Dendritic cell treated with granulocyte-macrophage colony-stimulating factor and Interleukin-4, amounts not matched to agents 40 ng/mL and 50 ng/mL, for 4 days (primary cell): ENCODE results near the gene VAMP1.
A peak's percentile ranks its signal among the peaks of the same experiment; 100 is the strongest.

Experiments used
- H3K27ac Mint-ChIP-seq: one replicate; pipeline ENCODE4 v1.8.0; 2022; ENCODE audit warnings: mild to moderate bottlenecking, mixed read lengths
- H3K27me3 Mint-ChIP-seq: one replicate; pipeline ENCODE4 v1.8.0; 2022; ENCODE audit warnings: mild to moderate bottlenecking, mixed read lengths
- H3K36me3 Mint-ChIP-seq: one replicate; pipeline ENCODE4 v1.8.0; 2022; ENCODE audit warnings: low read depth, mixed read lengths
- H3K4me1 Mint-ChIP-seq: one replicate; pipeline ENCODE4 v1.8.0; 2022; ENCODE audit warnings: low read depth, mixed read lengths
- H3K4me3 Mint-ChIP-seq: one replicate; pipeline ENCODE4 v1.8.0; 2022; ENCODE audit warnings: mild to moderate bottlenecking, moderate library complexity, mixed read lengths
- H3K9me3 Mint-ChIP-seq: one replicate; pipeline ENCODE4 v1.8.0; 2022; ENCODE audit warnings: mixed read lengths
- intact Hi-C: fragments of 100-400 bp; cut with micrococcal nuclease; formaldehyde crosslinking; loops from one replicate; pipeline ENCODE4 v1.15.0; 2022

VAMP1 gene

DNA sequence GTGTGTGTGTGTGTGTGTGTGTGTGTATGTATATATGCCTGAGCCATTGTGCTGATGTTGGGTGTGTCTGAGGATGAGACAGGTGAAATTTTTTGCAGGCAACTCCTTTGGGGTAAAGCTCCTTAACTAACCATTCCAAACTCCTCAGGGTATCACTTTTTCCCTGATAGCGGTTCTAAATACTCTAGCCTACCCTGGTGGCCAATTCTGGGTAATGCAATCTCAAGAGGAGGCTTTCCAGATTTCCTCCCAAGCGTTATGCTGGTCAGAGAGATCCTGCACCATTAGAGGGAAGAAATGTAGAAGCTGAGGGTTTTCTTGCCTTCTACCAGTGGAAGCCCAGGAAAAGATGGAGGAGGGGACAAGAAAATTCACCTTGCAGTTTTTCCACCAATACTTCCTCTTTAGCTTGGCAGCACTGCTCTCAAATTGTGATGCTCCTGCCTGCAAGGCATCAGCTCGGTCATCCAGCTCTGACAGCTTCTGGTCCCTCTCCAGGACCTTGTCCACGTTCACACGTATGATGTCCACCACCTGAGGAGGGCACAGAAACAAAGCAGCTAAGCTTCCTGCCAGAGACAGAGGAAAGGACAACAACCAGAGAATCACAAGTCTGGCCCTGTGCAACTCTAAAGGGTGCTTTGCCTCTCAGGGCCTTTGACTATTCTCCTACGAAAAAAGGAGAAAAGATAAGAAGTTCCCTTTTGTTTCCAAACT, 4.9 kb downstream of the VAMP1 start:
- no peaks in the 10 kb centered on the region for H3K27me3 Mint-ChIP-seq
- no peak overlapping the region for H3K4me3 Mint-ChIP-seq
- intact Hi-C loops = loop anchor here (1.0 kb wide), 1 partner anchor 42 kb away; no protein-coding TSS in a partner anchor
- H3K9me3 Mint-ChIP-seq = no peaks in the 10 kb centered on the region
- peaks cover 88% of the 10 kb centered on the region for H3K4me1 Mint-ChIP-seq
- H3K36me3 Mint-ChIP-seq = peaks cover 78% of the 10 kb centered on the region
- H3K27ac Mint-ChIP-seq = no peak overlapping the region

DNA sequence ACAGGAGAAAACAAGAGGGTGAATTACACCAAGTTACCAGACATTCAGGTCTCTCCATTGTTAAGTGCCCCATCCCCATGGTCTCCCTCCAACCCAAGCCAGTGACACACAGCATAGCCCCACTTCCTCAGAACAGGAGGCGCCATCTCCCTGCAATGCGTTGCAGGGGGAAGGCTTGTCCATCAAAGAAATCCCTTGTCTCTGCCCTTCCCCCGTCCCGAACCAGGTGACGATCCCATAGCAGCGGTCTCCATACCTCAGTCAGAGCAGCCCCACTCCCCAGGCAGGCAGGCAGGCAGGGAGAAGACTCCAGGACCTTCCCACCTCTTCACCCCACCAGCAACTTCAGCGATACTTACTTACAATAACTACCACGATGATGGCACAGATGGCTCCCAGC, 5.9 kb downstream of the VAMP1 start:
- Mint-ChIP-seq H3K27ac (peak overlapping the region; percentile 27), H3K27me3 (no peaks in the 10 kb centered on the region), H3K4me3 (no peak overlapping the region), H3K9me3 (no peaks in the 10 kb centered on the region), H3K4me1 (peaks cover 95% of the 10 kb centered on the region), H3K36me3 (peaks cover 78% of the 10 kb centered on the region)
- intact Hi-C loops = loop anchor here (5.0 kb wide), 1 partner anchor 127 kb away; no protein-coding TSS in a partner anchor

DNA sequence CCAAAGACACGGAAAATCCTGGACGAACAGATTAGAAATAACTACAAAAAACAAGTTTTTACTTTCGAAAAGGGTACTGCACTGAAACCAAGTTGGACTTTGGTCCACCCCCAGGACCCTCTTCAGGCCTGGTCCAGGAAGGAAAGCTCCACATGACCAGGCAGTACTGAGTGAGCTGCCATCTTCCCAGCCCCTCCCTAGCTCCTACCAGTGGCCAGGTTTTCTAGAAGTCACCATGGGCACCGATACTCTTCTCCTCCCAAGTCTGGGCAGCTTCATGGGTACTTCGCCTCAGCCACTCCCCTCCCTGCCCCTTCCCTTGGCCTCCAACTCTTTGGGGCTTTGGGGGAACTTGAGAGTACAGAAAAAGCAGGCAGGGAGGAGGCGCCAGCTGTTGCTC, 6.6 kb downstream of the VAMP1 start:
- H3K36me3 Mint-ChIP-seq = peaks cover 85% of the 10 kb centered on the region
- H3K9me3 Mint-ChIP-seq = no peaks in the 10 kb centered on the region
- no peaks in the 10 kb centered on the region for H3K27me3 Mint-ChIP-seq
- peak overlapping the region; percentile 27 for H3K27ac Mint-ChIP-seq
- H3K4me1 Mint-ChIP-seq = peaks cover 94% of the 10 kb centered on the region
- intact Hi-C loops = loop anchor here (5.0 kb wide), 1 partner anchor 127 kb away; no protein-coding TSS in a partner anchor
- H3K4me3 Mint-ChIP-seq = no peak overlapping the region

DNA sequence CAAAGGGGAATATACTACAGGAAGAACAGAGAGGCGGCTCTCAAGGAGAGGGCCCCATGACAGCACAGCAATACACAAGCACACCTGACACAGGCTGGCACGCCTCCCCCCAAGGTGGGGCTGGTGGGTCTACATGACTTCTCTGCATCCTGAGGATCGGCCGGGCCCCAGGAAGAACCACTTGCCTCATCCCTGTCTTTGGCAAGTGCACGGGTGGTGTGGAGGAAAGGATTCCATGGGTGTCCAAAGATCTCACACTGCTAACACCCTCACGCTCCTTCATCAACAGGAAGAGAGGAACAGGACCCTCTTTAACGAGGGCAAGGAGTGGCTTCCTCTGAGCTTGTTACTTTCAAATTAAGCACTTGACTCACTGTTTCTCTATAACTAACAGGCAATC, 7.3 kb downstream of the VAMP1 start:
- Mint-ChIP-seq H3K4me3 (no peak overlapping the region), H3K27me3 (no peaks in the 10 kb centered on the region), H3K27ac (peak overlapping the region; percentile 89), H3K4me1 (peaks cover 94% of the 10 kb centered on the region), H3K9me3 (no peaks in the 10 kb centered on the region), H3K36me3 (peaks cover 91% of the 10 kb centered on the region)
- intact Hi-C loops = loop anchor here (5.0 kb wide), 1 partner anchor 126 kb away; no protein-coding TSS in a partner anchor

DNA sequence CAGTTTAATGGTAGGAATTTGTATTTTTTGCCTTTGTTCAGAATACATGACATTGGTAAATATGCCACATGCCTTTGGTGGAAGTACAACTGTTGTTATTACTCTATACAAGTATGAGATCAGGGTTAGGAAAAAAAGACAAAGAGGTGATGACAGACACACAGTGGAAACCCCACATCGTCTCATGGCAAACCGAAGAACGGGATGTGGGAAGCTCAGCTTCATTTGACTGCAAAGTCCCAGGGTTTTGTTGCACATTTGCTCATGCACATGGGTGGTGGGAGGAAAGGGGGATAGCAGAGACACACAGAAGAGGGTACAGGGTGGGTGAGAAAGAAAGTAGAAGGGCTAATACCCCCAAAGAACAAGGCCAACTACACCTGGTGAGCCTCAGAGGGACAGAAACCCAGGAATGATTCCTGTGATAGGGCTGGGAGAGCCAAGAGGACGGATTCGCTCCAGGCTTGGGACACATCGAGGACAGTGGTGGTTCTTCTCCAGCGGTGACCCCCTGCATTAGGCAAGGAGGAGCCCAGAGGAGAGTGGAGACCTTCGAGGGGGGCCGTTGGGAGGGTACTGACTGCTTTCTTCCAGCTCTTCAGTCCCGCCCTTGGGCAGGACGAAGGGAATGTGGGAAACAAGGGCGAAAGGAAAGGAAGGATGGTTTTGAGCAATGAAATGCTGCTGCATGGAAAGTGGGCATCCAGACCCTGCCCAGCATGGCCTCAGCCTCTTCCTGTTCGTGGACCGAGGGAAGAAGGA, 8.1 kb downstream of the VAMP1 start:
- Mint-ChIP-seq H3K36me3 (peaks cover 93% of the 10 kb centered on the region), H3K4me3 (peak overlapping the region; percentile 37), H3K27me3 (no peaks in the 10 kb centered on the region), H3K9me3 (no peaks in the 10 kb centered on the region), H3K4me1 (peaks cover 87% of the 10 kb centered on the region), H3K27ac (peak overlapping the region; percentile 89)
- intact Hi-C loops = loop anchor here (1.0 to 5.0 kb wide), 2 partner anchors 10 to 125 kb away; partner anchors contain the start of gene TAPBPL

DNA sequence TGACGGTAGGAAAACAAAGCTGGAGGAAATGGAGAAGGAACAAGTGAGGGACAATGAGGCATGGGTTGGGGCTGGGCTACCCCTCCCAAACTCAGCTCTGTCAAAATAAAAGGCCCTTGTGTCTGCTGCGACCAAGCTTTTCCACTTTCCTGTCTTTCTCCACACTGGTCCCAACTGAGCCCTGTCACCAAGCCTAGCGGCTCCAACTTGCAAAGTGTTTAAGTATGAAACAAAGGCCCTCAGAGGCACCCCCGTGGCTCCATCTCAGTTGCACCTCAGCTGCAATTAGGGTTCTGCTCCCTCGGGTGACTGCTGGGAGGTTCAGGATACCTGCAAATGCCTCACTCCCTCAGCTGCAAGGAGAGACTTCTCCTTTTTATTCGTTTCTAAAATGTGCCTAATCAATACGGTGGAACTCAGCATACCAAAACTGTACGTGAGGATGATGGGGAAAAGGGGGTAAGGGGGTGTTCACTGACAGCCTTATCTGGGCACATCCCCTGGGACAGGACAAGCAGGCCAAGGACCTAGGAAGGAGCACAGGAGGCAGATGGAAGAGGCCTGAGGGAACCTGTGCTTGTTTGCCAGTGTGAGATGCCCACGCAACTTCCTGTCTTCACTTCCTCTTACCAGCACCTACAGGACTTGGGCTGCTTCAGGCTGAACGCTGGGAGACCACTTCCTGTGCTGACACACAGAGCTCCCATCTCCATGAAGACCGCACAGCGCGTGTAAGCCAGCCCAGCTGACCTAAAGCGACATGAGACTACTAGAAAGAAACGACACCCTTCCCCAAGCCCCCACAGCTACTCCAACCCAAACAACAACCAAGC, 8.9 kb downstream of the VAMP1 start:
- H3K9me3 Mint-ChIP-seq = no peaks in the 10 kb centered on the region
- H3K27me3 Mint-ChIP-seq = no peaks in the 10 kb centered on the region
- peaks cover 80% of the 10 kb centered on the region for H3K4me1 Mint-ChIP-seq
- H3K36me3 Mint-ChIP-seq = peaks cover 93% of the 10 kb centered on the region
- H3K4me3 Mint-ChIP-seq = peak overlapping the region; percentile 56
- peak overlapping the region; percentile 89 for H3K27ac Mint-ChIP-seq
- intact Hi-C loops = loop anchor here (1.0 to 5.0 kb wide), 2 partner anchors 9 to 124 kb away; partner anchors contain the start of gene TAPBPL

DNA sequence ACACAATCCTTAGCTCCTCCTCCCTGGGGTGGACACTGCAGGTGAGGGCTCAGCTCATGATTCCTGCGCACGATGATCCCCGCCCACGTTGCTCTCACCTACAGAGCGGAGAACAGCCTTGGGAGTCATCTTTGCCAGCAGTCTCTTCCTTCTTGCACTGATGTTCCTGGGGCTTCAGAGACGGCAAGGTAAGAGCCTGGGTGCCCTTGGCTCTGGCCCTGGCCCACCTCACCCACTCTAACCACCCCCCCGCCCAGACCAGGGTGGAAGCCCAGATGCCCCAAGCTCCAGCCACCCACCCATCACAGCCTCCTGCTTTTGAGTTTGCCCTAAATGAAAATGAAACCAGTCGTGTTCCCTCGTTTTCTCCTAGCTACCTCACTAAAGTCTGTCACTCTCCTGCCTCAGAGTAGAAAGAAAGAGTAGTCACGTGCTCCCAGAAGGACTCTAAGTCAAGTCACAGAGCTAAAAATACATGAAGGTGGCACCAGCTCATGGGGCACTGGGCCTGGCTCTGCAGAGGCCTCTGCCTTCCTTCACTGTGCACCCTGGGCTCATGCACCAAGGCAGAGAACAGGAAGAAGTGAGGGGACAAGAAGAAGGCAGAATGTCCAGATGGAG, 9.6 kb downstream of the VAMP1 start:
- H3K4me3 Mint-ChIP-seq = peak overlapping the region; percentile 56
- intact Hi-C loops = loop anchor here (5.0 kb wide), 1 partner anchor 124 kb away; no protein-coding TSS in a partner anchor
- H3K9me3 Mint-ChIP-seq = no peaks in the 10 kb centered on the region
- H3K27me3 Mint-ChIP-seq = no peaks in the 10 kb centered on the region
- H3K36me3 Mint-ChIP-seq = peaks cover 93% of the 10 kb centered on the region
- peaks cover 72% of the 10 kb centered on the region for H3K4me1 Mint-ChIP-seq
- peak overlapping the region; percentile 89 for H3K27ac Mint-ChIP-seq

DNA sequence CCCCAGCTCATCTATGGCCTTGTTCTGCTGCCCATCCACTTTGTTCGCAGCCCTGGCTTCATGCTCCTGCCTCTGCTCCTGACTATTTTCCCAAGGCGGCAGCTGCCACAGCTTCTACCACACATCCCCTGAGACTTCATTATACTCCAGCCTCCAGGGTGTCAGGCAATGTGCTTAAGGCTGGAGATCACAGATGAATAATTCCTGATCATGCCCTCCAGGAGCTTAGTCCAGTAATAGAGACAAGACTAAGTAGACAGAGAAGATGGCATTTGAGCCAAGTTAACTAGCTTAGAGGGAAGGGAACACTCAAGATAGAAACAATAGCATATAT, 11.5 kb downstream of the VAMP1 start:
- Mint-ChIP-seq H3K4me3 (no peak overlapping the region), H3K4me1 (peaks cover 57% of the 10 kb centered on the region), H3K27me3 (no peaks in the 10 kb centered on the region), H3K9me3 (no peaks in the 10 kb centered on the region), H3K27ac (peak overlapping the region; percentile 61), H3K36me3 (peaks cover 93% of the 10 kb centered on the region)
- intact Hi-C loops = no loop called here

DNA sequence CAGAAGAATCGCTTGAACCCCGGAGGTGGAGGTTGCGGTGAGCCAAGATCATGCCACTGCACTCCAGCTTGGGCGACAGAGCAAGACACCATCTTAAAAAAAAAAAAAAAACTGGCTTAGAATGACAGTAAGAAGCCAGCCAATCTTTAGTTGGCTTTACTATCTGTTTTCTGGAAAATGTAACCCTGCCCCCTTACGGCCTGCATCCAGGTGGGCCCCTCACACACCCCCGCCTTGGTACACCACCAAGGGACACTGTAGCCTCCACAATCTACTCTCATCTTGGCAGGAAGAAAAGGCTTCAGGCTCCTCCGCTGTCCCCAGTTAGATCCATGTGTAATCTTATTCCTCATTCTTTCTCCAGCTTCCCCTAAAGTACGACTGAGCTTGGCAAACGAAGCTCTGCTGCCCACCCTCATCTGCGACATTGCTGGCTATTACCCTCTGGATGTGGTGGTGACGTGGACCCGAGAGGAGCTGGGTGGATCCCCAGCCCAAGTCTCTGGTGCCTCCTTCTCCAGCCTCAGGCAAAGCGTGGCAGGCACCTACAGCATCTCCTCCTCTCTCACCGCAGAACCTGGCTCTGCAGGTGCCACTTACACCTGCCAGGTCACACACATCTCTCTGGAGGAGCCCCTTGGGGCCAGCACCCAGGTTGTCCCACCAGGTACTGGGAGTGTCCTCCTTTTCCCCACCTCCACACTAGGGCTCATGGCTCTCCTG, 12.0 kb downstream of the VAMP1 start:
- Mint-ChIP-seq H3K36me3 (peaks cover 93% of the 10 kb centered on the region), H3K4me3 (no peak overlapping the region), H3K27me3 (no peaks in the 10 kb centered on the region), H3K27ac (peak overlapping the region; percentile 61), H3K4me1 (peaks cover 56% of the 10 kb centered on the region), H3K9me3 (no peaks in the 10 kb centered on the region)
- intact Hi-C loops = no loop called here

DNA sequence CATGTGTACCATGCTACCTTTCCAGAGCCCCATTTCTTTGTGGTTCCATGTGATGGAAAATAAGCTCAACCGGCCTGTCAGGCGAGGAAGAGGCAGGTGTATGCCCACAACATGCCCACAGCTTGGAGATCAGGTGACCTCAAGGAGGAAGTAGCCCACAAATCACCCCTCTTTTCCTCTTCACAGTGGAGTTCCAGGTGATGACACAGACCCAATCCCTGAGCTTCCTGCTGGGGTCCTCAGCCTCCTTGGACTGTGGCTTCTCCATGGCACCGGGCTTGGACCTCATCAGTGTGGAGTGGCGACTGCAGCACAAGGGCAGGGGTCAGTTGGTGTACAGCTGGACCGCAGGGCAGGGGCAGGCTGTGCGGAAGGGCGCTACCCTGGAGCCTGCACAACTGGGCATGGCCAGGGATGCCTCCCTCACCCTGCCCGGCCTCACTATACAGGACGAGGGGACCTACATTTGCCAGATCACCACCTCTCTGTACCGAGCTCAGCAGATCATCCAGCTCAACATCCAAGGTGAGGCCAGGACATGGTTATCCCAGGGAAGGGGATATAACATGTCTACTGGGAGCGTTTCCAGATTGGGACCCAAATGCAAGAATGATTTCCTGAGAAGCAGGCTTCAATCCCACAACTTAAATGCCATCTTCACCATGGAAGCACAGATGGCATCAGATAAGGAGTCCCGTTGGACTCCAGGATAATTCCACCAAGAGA, 13.1 kb downstream of the VAMP1 start:
- intact Hi-C loops = no loop called here
- H3K4me1 Mint-ChIP-seq = peaks cover 56% of the 10 kb centered on the region
- no peaks in the 10 kb centered on the region for H3K9me3 Mint-ChIP-seq
- H3K4me3 Mint-ChIP-seq = no peak overlapping the region
- H3K27ac Mint-ChIP-seq = no peak overlapping the region
- H3K36me3 Mint-ChIP-seq = peaks cover 93% of the 10 kb centered on the region
- no peaks in the 10 kb centered on the region for H3K27me3 Mint-ChIP-seq

DNA sequence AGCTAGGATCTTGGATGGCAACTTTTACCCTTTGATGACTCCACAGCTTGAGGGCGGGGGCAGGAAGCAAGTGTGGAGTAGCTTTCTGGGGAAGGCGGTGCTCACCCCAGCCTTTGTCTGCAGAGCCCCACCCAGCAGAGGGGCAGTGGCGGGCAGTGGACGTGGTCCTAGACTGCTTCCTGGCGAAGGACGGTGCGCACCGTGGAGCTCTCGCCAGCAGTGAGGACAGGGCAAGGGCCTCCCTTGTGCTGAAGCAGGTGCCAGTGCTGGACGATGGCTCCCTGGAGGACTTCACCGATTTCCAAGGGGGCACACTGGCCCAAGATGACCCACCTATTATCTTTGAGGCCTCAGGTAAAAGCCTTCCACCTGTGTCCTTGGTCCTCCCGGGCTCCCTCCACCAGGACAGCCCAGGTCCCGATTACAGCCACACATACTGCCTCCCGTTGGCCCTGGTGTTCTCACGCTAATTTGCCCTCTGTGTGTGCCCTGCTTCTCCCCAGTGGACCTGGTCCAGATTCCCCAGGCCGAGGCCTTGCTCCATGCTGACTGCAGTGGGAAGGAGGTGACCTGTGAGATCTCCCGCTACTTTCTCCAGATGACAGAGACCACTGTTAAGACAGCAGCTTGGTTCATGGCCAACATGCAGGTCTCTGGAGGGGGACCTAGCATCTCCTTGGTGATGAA, 17.4 kb downstream of the VAMP1 start:
- H3K4me1 Mint-ChIP-seq = peaks cover 37% of the 10 kb centered on the region
- intact Hi-C loops = loop anchor here (1.0 kb wide), 1 partner anchor 9 kb away; no protein-coding TSS in a partner anchor
- H3K4me3 Mint-ChIP-seq = peak overlapping the region; percentile 95
- H3K27me3 Mint-ChIP-seq = no peaks in the 10 kb centered on the region
- peaks cover 75% of the 10 kb centered on the region for H3K36me3 Mint-ChIP-seq
- H3K9me3 Mint-ChIP-seq = no peaks in the 10 kb centered on the region
- peak overlapping the region; percentile 99 for H3K27ac Mint-ChIP-seq
